RWPE2 (cell line): ENCODE data around the gene DTX3.
A peak's percentile ranks its signal among the peaks of the same experiment; 100 is the strongest.
"Not testable (repeated sequence)": the region's sequence is repeated elsewhere in the genome, so short reads cannot be mapped to it uniquely, and the experiment has no call there.

Source experiments
- ATAC-seq: fragments of 200-7000 bp; cut with Tn5 transposase; 3 replicates; pipeline ENCODE4 v1.9.1; 2021; ENCODE audit warnings: low read depth
- DNase-seq: peaks from one replicate; pipeline ENCODE4 v3.0.0-alpha.2; 2020; ENCODE audit warnings: low spot score
- H3K27ac ChIP-seq: fragments of 450-650 bp; 2 replicates; pipeline ENCODE4 v1.5.1; 2017; ENCODE audit warnings: mild to moderate bottlenecking; ENCODE audit not compliant: poor library complexity, severe bottlenecking
- H3K27me3 ChIP-seq: fragments of 250-450 bp; sonication (Bioruptor Pico); 2 replicates; pipeline ENCODE4 v1.5.1; 2021; ENCODE audit warnings: mild to moderate bottlenecking, moderate library complexity; ENCODE audit not compliant: insufficient read depth, poor library complexity, severe bottlenecking
- H3K36me3 ChIP-seq: fragments of 250-450 bp; sonication (Bioruptor Pico); 2 replicates; pipeline ENCODE4 v1.5.1; 2020; ENCODE audit warnings: low read depth, mild to moderate bottlenecking, moderate library complexity
- H3K4me1 ChIP-seq: fragments of 250-450 bp; sonication (Bioruptor Pico); 2 replicates; pipeline ENCODE4 v1.5.1; 2021; ENCODE audit warnings: mild to moderate bottlenecking, moderate library complexity; ENCODE audit not compliant: insufficient read depth, poor library complexity, severe bottlenecking
- H3K4me3 ChIP-seq: fragments of 250-450 bp; sonication (Bioruptor Pico); 2 replicates; pipeline ENCODE4 v1.5.1; 2021; ENCODE audit warnings: mild to moderate bottlenecking, moderate library complexity; ENCODE audit not compliant: severe bottlenecking
- H3K9me3 ChIP-seq: fragments of 250-450 bp; sonication (Bioruptor Pico); 2 replicates; pipeline ENCODE4 v1.5.1; 2021; ENCODE audit warnings: mild to moderate bottlenecking, moderate library complexity; ENCODE audit not compliant: severe bottlenecking
- CTCF ChIP-seq: fragments of 450-650 bp; IDR thresholded peaks from one replicate; pipeline ENCODE4 v1.5.1; 2017; ENCODE audit warnings: mild to moderate bottlenecking, moderate library complexity; ENCODE audit not compliant: poor library complexity, severe bottlenecking

The DTX3 gene

GRCh38 chr12:57586128-57586527, 18.5 kb upstream of the DTX3 start:
- H3K4me3 ChIP-seq, result no peak overlapping the region
- DNase-seq (no peak), ATAC-seq (no peak)
- no peak overlapping the region for H3K27ac ChIP-seq
- no peak for TF ChIP-seq CTCF
- no peaks in the 10 kb centered on the region for H3K9me3 ChIP-seq
- H3K36me3 ChIP-seq, result no peaks in the 10 kb centered on the region
- no peaks in the 10 kb centered on the region for H3K27me3 ChIP-seq
- H3K4me1 ChIP-seq, result peaks cover 6% of the 10 kb centered on the region

- no peak for TF ChIP-seq CTCF
- peaks cover 6% of the 10 kb centered on the region for H3K4me1 ChIP-seq
- DNase-seq (no peak), ATAC-seq (no peak)
- H3K9me3 ChIP-seq, result no peaks in the 10 kb centered on the region
- no peak overlapping the region for H3K27ac ChIP-seq
- no peaks in the 10 kb centered on the region for H3K27me3 ChIP-seq
- H3K36me3 ChIP-seq, result no peaks in the 10 kb centered on the region
- H3K4me3 ChIP-seq, result no peak overlapping the region
Measured at GRCh38 chr12:57586832-57587429, 17.7 kb upstream of the DTX3 start.

GRCh38 chr12:57588951-57589610, 15.5 kb upstream of the DTX3 start:
- not testable (repeated sequence) for DNase-seq, H3K4me3 ChIP-seq, ATAC-seq, H3K27me3 ChIP-seq, H3K9me3 ChIP-seq, H3K36me3 ChIP-seq, H3K27ac ChIP-seq
- peaks cover 13% of the 10 kb centered on the region for H3K4me1 ChIP-seq

- Histone ChIP-seq H3K4me3 (peak overlapping the region; percentile 77), H3K9me3 (no peaks in the 10 kb centered on the region), H3K27ac (peak overlapping the region; percentile 43), H3K36me3 (peaks cover 16% of the 10 kb centered on the region), H3K27me3 (no peaks in the 10 kb centered on the region), H3K4me1 (peaks cover 13% of the 10 kb centered on the region)
- no peak for DNase-seq
- TF ChIP-seq CTCF, result no peak
- no peak for ATAC-seq
Measured at GRCh38 chr12:57590479-57590863, 14.2 kb upstream of the DTX3 start.

GRCh38 chr12:57590864-57591781, 13.5 kb upstream of the DTX3 start, which contains the start of gene PIP4K2C:
Gene PIP4K2C (plus strand): TSS chr12:57591192. CDS start chr12:57591290, 98 bp downstream.
- no peak for TF ChIP-seq CTCF
- DNase-seq, result peak; percentile 87
- Histone ChIP-seq H3K4me3 (peak within 1 kb of the TSS; percentile 77), H3K36me3 (peaks cover 20% of the 10 kb centered on the region), H3K27me3 (no peaks in the 10 kb centered on the region), H3K4me1 (peaks cover 13% of the 10 kb centered on the region), H3K9me3 (no peaks in the 10 kb centered on the region), H3K27ac (peak within 1 kb of the TSS; percentile 43)
- peak; percentile 91 for ATAC-seq
